HG02884 (cell line): ENCODE results near the gene AFF3.
"Not testable (repeated sequence)": the region's sequence is repeated elsewhere in the genome, so short reads cannot be mapped to it uniquely, and the experiment has no call there.

Source experiments
- ATAC-seq: cut with Tn5 transposase; IDR thresholded peaks from one replicate; pipeline ENCODE4 v1.9.1; 2021; ENCODE audit warnings: mild to moderate bottlenecking, moderate library complexity; ENCODE audit not compliant: unreplicated experiment

Gene AFF3

GRCh38 chr2:100108648-100109020 is 33.8 kb downstream of the AFF3 start:
- not testable (repeated sequence) for ATAC-seq

GRCh38 chr2:100107906-100108647 is 34.3 kb downstream of the AFF3 start:
- ATAC-seq = no peak

GRCh38 chr2:100107440-100107839 is 35.0 kb downstream of the AFF3 start:
- ATAC-seq = no peak

- no peak for ATAC-seq
Observed at GRCh38 chr2:100106460-100106859, 35.9 kb downstream of the AFF3 start.

GRCh38 chr2:100105678-100106054 is 36.7 kb downstream of the AFF3 start:
- ATAC-seq = no peak

GRCh38 chr2:100104718-100105677 is 37.4 kb downstream of the AFF3 start:
- no peak for ATAC-seq

GRCh38 chr2:100104265-100104664 is 38.1 kb downstream of the AFF3 start:
- not testable (repeated sequence) for ATAC-seq

GRCh38 chr2:100103527-100104252 is 38.7 kb downstream of the AFF3 start:
- ATAC-seq = not testable (repeated sequence)

- ATAC-seq = not testable (repeated sequence)
Observed at GRCh38 chr2:100102466-100103180, 39.8 kb downstream of the AFF3 start.

- not testable (repeated sequence) for ATAC-seq
Observed at GRCh38 chr2:100098855-100099254, 43.5 kb downstream of the AFF3 start.

- not testable (repeated sequence) for ATAC-seq
Observed at GRCh38 chr2:100097611-100098294, 44.6 kb downstream of the AFF3 start.

GRCh38 chr2:100095845-100096244 is 46.5 kb downstream of the AFF3 start:
- ATAC-seq = not testable (repeated sequence)

- ATAC-seq = not testable (repeated sequence)
Observed at GRCh38 chr2:100091807-100092206, 50.6 kb downstream of the AFF3 start.

GRCh38 chr2:100085744-100086143 is 56.6 kb downstream of the AFF3 start:
- ATAC-seq = not testable (repeated sequence)

GRCh38 chr2:100083421-100084216 is 58.8 kb downstream of the AFF3 start:
- not testable (repeated sequence) for ATAC-seq

GRCh38 chr2:100082302-100082978 is 60.0 kb downstream of the AFF3 start:
- not testable (repeated sequence) for ATAC-seq

GRCh38 chr2:100077935-100078334 is 64.5 kb downstream of the AFF3 start:
- ATAC-seq = no peak

- no peak for ATAC-seq
Observed at GRCh38 chr2:100077456-100077855, 64.9 kb downstream of the AFF3 start.

GRCh38 chr2:100075532-100075931 is 66.9 kb downstream of the AFF3 start:
- no peak for ATAC-seq
